ENCODE data around the gene UQCC5.

UQCC5 gene

GRCh38 chr3:52532838-52533622 is 3.4 kb upstream of the UQCC5 start:
- peak in 1 of 3 donors; percentile 12 for DNase-seq (ENCODE audit: low read depth in 3 of 3, low spot score in 1 of 3)

GRCh38 chr3:52533623-52534280 is 2.7 kb upstream of the UQCC5 start, which contains the start of gene NT5DC2:
TSS of gene NT5DC2 (minus strand) at chr3:52533857. CDS start at chr3:52533737, 120 bp downstream.
- DNase-seq (ENCODE audit: low read depth in 3 of 3, low spot score in 1 of 3): peak in 2 of 3 donors; percentile 29 to 50

GRCh38 chr3:52534281-52535183 is 1.9 kb upstream of the UQCC5 start:
- DNase-seq (ENCODE audit: low read depth in 3 of 3, low spot score in 1 of 3): no peak

- DNase-seq (ENCODE audit: low read depth in 3 of 3, low spot score in 1 of 3): no peak
These were observed 844 bp upstream of the UQCC5 start for GRCh38 chr3:52535411-52536111.

- no peak for DNase-seq (ENCODE audit: low read depth in 3 of 3, low spot score in 1 of 3)
These were observed 365 bp upstream of the UQCC5 start for GRCh38 chr3:52536112-52536368.

GRCh38 chr3:52537165-52537620 is 788 bp downstream of the UQCC5 start:
- DNase-seq (ENCODE audit: low read depth in 3 of 3, low spot score in 1 of 3): no peak

- DNase-seq (ENCODE audit: low read depth in 3 of 3, low spot score in 1 of 3): no peak
These were observed 1.5 kb downstream of the UQCC5 start for GRCh38 chr3:52537726-52538421.

- no peak for DNase-seq (ENCODE audit: low read depth in 3 of 3, low spot score in 1 of 3)
These were observed 2.7 kb downstream of the UQCC5 start for GRCh38 chr3:52539010-52539653.

GRCh38 chr3:52541050-52541449 is 4.6 kb downstream of the UQCC5 start:
- no peak for DNase-seq (ENCODE audit: low read depth in 3 of 3, low spot score in 1 of 3)

GRCh38 chr3:52544937-52545336 is 8.5 kb downstream of the UQCC5 start:
- no peak for DNase-seq (ENCODE audit: low read depth in 3 of 3, low spot score in 1 of 3)

- DNase-seq (ENCODE audit: low read depth in 3 of 3, low spot score in 1 of 3): no peak
These were observed 9.9 kb downstream of the UQCC5 start for GRCh38 chr3:52546111-52546901.

- DNase-seq (ENCODE audit: low read depth in 3 of 3, low spot score in 1 of 3): no peak
These were observed 10.7 kb downstream of the UQCC5 start for GRCh38 chr3:52547143-52547542.

GRCh38 chr3:52551118-52551517 is 14.7 kb downstream of the UQCC5 start:
- DNase-seq (ENCODE audit: low read depth in 3 of 3, low spot score in 1 of 3): no peak

- no peak for DNase-seq (ENCODE audit: low read depth in 3 of 3, low spot score in 1 of 3)
These were observed 15.7 kb downstream of the UQCC5 start for GRCh38 chr3:52552089-52552488.

- DNase-seq (ENCODE audit: low read depth in 3 of 3, low spot score in 1 of 3): no peak
These were observed 17.8 kb downstream of the UQCC5 start for GRCh38 chr3:52554026-52554755.

GRCh38 chr3:52555056-52555455 is 18.7 kb downstream of the UQCC5 start:
- no peak for DNase-seq (ENCODE audit: low read depth in 3 of 3, low spot score in 1 of 3)

- no peak for DNase-seq (ENCODE audit: low read depth in 3 of 3, low spot score in 1 of 3)
These were observed 20.9 kb downstream of the UQCC5 start for GRCh38 chr3:52557011-52557960.

Measured in stimulated activated CD4-positive, alpha-beta T cell treated with anti-CD3 and anti-CD28 coated beads, TNF-alpha, amount 100 ng/mL, for 1 hour (primary cell).